Neural progenitor cell (in vitro differentiated cells): ENCODE results near the gene COL4A5.

ENCODE experiments used
- EZH2 ChIP-seq: fragments of 200-600 bp; sonication (generic); IDR thresholded peaks from 2 replicates; pipeline ENCODE4 v1.6.1; 2017; ENCODE audit warnings: antibody characterized with exemption, mild to moderate bottlenecking, moderate library complexity
- EZH2phosphoT487 ChIP-seq: fragments of 200-600 bp; sonication (generic); IDR thresholded peaks from 2 replicates; pipeline ENCODE4 v1.6.1; 2017; ENCODE audit warnings: antibody characterized with exemption
- TF ChIP-seq, protein P1 (sequence below): fragments of 200-600 bp; sonication (generic); IDR thresholded peaks from 2 replicates; pipeline ENCODE4 v1.5.1; 2017; ENCODE audit warnings: antibody characterized with exemption, mild to moderate bottlenecking

DNA sequence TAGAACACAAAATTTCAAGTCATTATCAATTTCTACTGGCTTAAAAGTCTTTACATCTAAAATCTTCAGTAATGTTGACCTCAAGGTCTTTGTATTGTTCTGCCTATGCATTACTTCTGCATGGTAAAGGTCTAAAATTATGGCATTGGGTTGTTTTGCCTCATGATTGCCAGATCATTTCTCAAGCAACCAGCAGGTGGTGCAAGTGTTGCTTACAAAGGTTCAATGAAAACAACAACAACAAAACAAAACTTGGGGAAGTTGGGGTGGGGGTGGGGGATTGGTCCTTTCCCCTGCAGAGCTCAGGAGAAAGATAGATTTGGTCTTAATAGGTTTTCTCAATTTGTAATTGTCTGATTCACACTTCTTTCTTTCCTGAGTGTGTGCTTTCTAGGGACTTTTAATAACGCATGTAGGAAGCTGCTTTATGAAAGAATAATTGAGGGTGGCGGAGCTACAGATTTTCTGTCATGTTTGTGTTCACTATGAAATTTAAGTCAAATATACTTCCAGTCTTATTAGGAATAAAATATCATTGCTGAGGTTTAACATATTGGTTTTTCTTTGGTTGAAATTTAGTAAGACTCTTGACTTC is 145.1 kb downstream of the COL4A5 start:
- TF ChIP-seq, protein P1, sequence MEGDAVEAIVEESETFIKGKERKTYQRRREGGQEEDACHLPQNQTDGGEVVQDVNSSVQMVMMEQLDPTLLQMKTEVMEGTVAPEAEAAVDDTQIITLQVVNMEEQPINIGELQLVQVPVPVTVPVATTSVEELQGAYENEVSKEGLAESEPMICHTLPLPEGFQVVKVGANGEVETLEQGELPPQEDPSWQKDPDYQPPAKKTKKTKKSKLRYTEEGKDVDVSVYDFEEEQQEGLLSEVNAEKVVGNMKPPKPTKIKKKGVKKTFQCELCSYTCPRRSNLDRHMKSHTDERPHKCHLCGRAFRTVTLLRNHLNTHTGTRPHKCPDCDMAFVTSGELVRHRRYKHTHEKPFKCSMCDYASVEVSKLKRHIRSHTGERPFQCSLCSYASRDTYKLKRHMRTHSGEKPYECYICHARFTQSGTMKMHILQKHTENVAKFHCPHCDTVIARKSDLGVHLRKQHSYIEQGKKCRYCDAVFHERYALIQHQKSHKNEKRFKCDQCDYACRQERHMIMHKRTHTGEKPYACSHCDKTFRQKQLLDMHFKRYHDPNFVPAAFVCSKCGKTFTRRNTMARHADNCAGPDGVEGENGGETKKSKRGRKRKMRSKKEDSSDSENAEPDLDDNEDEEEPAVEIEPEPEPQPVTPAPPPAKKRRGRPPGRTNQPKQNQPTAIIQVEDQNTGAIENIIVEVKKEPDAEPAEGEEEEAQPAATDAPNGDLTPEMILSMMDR = peak; percentile 69
- TF ChIP-seq EZH2 = no peak
- TF ChIP-seq EZH2phosphoT487 = no peak
